Endodermal cell (in vitro differentiated cells): ENCODE measurements around the gene RPL36AL. TPM values are rescaled to one million over a fixed set of nuclear protein-coding genes. Genes with fewer than 3 reads are reported as not detected.

Experiments
- DNase-seq: peaks from one replicate; pipeline ENCODE4 v3.0.0-alpha.2; 2017
- H3K27ac ChIP-seq: 2 replicates; pipeline ENCODE4 v1.5.1; 2013; ENCODE audit warnings: mild to moderate bottlenecking, low read depth, low read length, moderate library complexity
- H3K27me3 ChIP-seq: 2 replicates; pipeline ENCODE4 v1.6.1; 2013; ENCODE audit warnings: mild to moderate bottlenecking, low read length, moderate library complexity; ENCODE audit not compliant: insufficient read depth, control insufficient read depth, poor library complexity, severe bottlenecking
- H3K36me3 ChIP-seq: 2 replicates; pipeline ENCODE4 v1.7.0; 2013; ENCODE audit warnings: mild to moderate bottlenecking, low read length, moderate library complexity; ENCODE audit not compliant: control insufficient read depth, insufficient read depth
- H3K4me1 ChIP-seq: one replicate; pipeline ENCODE4 v1.7.0; 2013; ENCODE audit warnings: low read length; ENCODE audit not compliant: control insufficient read depth, insufficient read depth
- H3K4me3 ChIP-seq: 2 replicates; pipeline ENCODE4 v1.5.1; 2013; ENCODE audit warnings: mild to moderate bottlenecking, low read length, moderate library complexity
- H3K9ac ChIP-seq: 2 replicates; pipeline ENCODE4 v1.6.1; 2013; ENCODE audit warnings: mild to moderate bottlenecking, low read length, moderate library complexity; ENCODE audit not compliant: poor library complexity, severe bottlenecking; ENCODE audit errors: extremely low read depth
- H3K9me3 ChIP-seq: 2 replicates; pipeline ENCODE4 v1.6.1; 2013; ENCODE audit warnings: mild to moderate bottlenecking, low read length, moderate library complexity; ENCODE audit not compliant: control insufficient read depth
- H3K27ac Mint-ChIP-seq: 2 replicates; pipeline ENCODE4 v1.8.0; 2020; ENCODE audit warnings: mixed read lengths
- H3K27me3 Mint-ChIP-seq: 2 replicates; pipeline ENCODE4 v1.8.0; 2021; ENCODE audit warnings: mild to moderate bottlenecking, mixed read lengths; ENCODE audit not compliant: insufficient read depth
- H3K36me3 Mint-ChIP-seq: 2 replicates; pipeline ENCODE4 v1.8.0; 2020; ENCODE audit warnings: low read depth, mixed read lengths
- H3K4me1 Mint-ChIP-seq: 2 replicates; pipeline ENCODE4 v1.8.0; 2020; ENCODE audit warnings: mixed read lengths
- H3K4me3 Mint-ChIP-seq: 2 replicates; pipeline ENCODE4 v1.8.0; 2020; ENCODE audit warnings: mild to moderate bottlenecking, moderate library complexity, mixed read lengths
- H3K9me3 Mint-ChIP-seq: 2 replicates; pipeline ENCODE4 v1.8.0; 2020; ENCODE audit warnings: mild to moderate bottlenecking, mixed read lengths
- CTCF ChIP-seq: fragments of 200-600 bp; sonication (generic); conservative IDR thresholded peaks from 2 replicates; pipeline ENCODE4 v1.5.0; 2021; ENCODE audit warnings: antibody characterized with exemption, mild to moderate bottlenecking
- WGBS, 2 experiments: methylation state at CpG; one replicate each; pipeline versions ENCODE4 v1.1.5 to v1.1.7; 2013; ENCODE audit warnings: missing lambda C conversion rate in 2 of 2, mixed read lengths in 1 of 2; ENCODE audit not compliant: insufficient coverage in 1 of 2, insufficient read length in 1 of 2; 5-methylcytosine and 5-hydroxymethylcytosine counted together
- total RNA-seq, 2 donors: library from RNA; stranded (reverse); fragmentation: NEBNext Ultra II Directional in 1 of 2; extraction: Animal tissue kit (Norgen Biotek cat#: 25700) in 1 of 2; gene quantifications; 2 replicates in 1 of 2; 3 replicates in 1 of 2; pipeline ENCODE4 v1.2.1, GENCODE V29; 2021

Gene RPL36AL
- total RNA-seq, 2 donors from 2014 or later = 167 to 176 TPM

- peak overlapping the region; percentile 74 for H3K27ac Mint-ChIP-seq
- H3K27me3 Mint-ChIP-seq = no peaks in the 10 kb centered on the region
- no peaks in the 10 kb centered on the region for H3K9me3 ChIP-seq
- no peaks in the 10 kb centered on the region for H3K27me3 ChIP-seq
- peaks cover 22% of the 10 kb centered on the region for H3K4me1 Mint-ChIP-seq
- peaks cover 32% of the 10 kb centered on the region for H3K36me3 ChIP-seq
- peak overlapping the region; percentile 50 for H3K4me3 ChIP-seq
- peaks cover 38% of the 10 kb centered on the region for H3K36me3 Mint-ChIP-seq
- DNase-seq = peak; percentile 59
- WGBS, 2 experiments = 74 to 85% methylated on average over 6 to 8 of the region's 8 CpGs
- H3K27ac ChIP-seq = no peak overlapping the region
- H3K4me1 ChIP-seq = peaks cover 11% of the 10 kb centered on the region
- H3K9me3 Mint-ChIP-seq = no peaks in the 10 kb centered on the region
- no peak overlapping the region for H3K9ac ChIP-seq
- TF ChIP-seq CTCF = no peak
- peak overlapping the region; percentile 35 for H3K4me3 Mint-ChIP-seq
Observed at GRCh38 chr14:49641697-49642129, 21.3 kb upstream of the RPL36AL start.

- Histone ChIP-seq H3K4me3 (no peak overlapping the region), H3K27ac (peak overlapping the region; percentile 8), H3K27me3 (no peaks in the 10 kb centered on the region), H3K4me1 (peaks cover 11% of the 10 kb centered on the region), H3K9ac (no peak overlapping the region), H3K9me3 (no peaks in the 10 kb centered on the region), H3K36me3 (peaks cover 29% of the 10 kb centered on the region)
- no peaks in the 10 kb centered on the region for H3K9me3 Mint-ChIP-seq
- no peak for DNase-seq
- H3K36me3 Mint-ChIP-seq = peaks cover 39% of the 10 kb centered on the region
- TF ChIP-seq CTCF = no peak
- H3K27me3 Mint-ChIP-seq = no peaks in the 10 kb centered on the region
- WGBS, 2 experiments = 89 to 95% methylated on average over 5 of the region's 7 CpGs
- peaks cover 24% of the 10 kb centered on the region for H3K4me1 Mint-ChIP-seq
- H3K4me3 Mint-ChIP-seq = no peak overlapping the region
- H3K27ac Mint-ChIP-seq = peak overlapping the region; percentile 74
Observed at GRCh38 chr14:49640540-49641417, 20.4 kb upstream of the RPL36AL start.

- peaks cover 25% of the 10 kb centered on the region for H3K4me1 Mint-ChIP-seq
- Histone ChIP-seq H3K9ac (no peak overlapping the region), H3K36me3 (peaks cover 23% of the 10 kb centered on the region), H3K4me3 (no peak overlapping the region), H3K27ac (no peak overlapping the region), H3K27me3 (no peaks in the 10 kb centered on the region), H3K4me1 (peaks cover 11% of the 10 kb centered on the region), H3K9me3 (no peaks in the 10 kb centered on the region)
- H3K36me3 Mint-ChIP-seq = peaks cover 35% of the 10 kb centered on the region
- H3K4me3 Mint-ChIP-seq = no peak overlapping the region
- WGBS, 2 experiments = 100% methylated on average over 3 of the region's 3 CpGs; no CpG with 5 or more reads in 1 of the 2 experiments
- no peaks in the 10 kb centered on the region for H3K9me3 Mint-ChIP-seq
- no peak for DNase-seq
- no peaks in the 10 kb centered on the region for H3K27me3 Mint-ChIP-seq
- no peak overlapping the region for H3K27ac Mint-ChIP-seq
- TF ChIP-seq CTCF = no peak
Observed at GRCh38 chr14:49637534-49638078, 17.2 kb upstream of the RPL36AL start.
